GM12801 (cell line): ENCODE data around the gene TICAM2.

Experiments used
- TF ChIP-seq, protein P1 (sequence below): IDR thresholded peaks from one replicate; pipeline ENCODE4 v1.5.1; 2011; ENCODE audit warnings: control low read depth; ENCODE audit not compliant: insufficient read length; ENCODE audit errors: extremely low read depth

TICAM2 gene

DNA sequence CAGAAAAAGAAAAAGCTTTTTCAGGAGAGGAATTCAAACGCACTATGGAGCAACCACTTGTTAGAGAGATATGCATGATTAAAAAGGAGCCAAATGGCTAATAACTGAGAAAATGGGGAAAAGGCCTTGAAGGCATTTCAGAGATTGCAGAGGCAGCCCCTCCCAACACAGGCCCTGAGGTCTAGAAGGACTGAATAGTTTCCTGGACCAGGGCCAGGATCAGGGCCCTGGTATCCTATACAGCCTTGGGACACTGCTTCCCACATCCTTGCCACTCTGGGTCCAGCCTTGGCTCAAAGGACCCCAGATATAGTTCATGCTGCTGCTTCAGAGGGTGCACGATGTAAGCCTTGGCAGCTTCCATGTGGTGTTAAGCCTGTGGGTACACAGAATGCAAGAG is 37.0 kb downstream of the TICAM2 start:
- TF ChIP-seq, protein P1, sequence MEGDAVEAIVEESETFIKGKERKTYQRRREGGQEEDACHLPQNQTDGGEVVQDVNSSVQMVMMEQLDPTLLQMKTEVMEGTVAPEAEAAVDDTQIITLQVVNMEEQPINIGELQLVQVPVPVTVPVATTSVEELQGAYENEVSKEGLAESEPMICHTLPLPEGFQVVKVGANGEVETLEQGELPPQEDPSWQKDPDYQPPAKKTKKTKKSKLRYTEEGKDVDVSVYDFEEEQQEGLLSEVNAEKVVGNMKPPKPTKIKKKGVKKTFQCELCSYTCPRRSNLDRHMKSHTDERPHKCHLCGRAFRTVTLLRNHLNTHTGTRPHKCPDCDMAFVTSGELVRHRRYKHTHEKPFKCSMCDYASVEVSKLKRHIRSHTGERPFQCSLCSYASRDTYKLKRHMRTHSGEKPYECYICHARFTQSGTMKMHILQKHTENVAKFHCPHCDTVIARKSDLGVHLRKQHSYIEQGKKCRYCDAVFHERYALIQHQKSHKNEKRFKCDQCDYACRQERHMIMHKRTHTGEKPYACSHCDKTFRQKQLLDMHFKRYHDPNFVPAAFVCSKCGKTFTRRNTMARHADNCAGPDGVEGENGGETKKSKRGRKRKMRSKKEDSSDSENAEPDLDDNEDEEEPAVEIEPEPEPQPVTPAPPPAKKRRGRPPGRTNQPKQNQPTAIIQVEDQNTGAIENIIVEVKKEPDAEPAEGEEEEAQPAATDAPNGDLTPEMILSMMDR = no peak

DNA sequence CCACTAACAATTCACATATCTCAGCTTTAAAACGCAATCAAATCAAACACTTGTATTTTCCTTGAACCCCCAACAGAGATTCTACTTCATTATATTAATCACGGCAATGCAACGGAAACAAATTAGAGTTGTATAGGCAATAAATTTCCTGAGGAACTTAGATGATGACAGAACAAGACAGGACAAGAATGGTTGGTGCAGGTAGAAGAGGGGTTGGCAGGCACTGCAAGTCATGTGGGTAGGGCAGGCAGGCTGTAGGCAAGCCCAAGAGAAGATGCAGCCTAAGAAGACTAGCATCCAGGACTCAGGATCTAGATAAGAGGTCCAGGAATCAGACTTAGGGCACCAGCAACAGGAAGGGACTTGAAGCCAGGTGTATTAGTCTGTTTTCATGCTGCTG is 41.1 kb downstream of the TICAM2 start:
- TF ChIP-seq, protein P1 = no peak

DNA sequence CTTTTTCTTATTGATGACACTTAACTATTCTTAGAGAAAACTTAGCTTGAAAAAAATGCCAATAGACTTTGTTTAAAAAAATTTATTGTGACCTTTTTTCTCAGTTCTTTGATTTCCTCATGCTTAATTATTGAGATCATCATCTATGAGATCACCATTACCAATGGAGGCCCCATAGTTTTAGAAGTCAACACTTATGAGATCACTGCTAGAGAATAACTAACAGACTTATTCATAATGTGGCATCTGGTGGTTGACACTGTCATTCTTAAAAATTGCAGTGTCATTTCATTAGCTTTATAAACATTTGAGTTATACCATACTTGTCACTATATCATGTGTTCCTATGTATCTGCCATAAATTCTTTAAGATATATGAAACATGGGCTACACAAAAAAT is 42.8 kb downstream of the TICAM2 start:
- TF ChIP-seq, protein P1 = no peak

DNA sequence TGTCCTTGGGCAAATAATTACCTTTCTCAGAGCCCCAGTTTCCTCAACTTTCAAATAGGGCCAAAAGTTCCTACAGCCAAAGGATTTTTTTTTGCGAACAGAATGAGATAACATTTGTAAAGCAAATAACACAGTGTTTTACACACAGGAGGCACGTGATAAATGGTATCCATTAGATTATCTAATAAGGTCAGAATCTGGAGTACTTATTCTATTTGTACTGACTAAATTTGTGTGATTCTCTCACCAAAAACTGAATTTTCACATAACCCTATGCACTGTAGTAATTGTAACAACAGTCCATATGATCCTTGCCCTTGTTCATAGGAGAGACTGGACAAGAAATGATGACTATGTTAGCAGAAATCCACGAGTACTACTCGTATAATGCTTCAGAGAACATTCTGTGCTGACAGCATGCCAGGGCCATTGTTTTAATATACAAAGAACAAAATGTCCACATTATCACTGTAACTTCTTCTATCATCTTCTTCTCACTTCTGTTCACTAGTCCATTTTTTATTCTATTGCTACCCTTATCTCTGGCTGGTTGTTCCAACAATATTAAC is 43.8 kb downstream of the TICAM2 start:
- TF ChIP-seq, protein P1 = no peak

GRCh38 chr5:115557667-115558387 is 44.5 kb downstream of the TICAM2 start:
- TF ChIP-seq, protein P1 = no peak

DNA sequence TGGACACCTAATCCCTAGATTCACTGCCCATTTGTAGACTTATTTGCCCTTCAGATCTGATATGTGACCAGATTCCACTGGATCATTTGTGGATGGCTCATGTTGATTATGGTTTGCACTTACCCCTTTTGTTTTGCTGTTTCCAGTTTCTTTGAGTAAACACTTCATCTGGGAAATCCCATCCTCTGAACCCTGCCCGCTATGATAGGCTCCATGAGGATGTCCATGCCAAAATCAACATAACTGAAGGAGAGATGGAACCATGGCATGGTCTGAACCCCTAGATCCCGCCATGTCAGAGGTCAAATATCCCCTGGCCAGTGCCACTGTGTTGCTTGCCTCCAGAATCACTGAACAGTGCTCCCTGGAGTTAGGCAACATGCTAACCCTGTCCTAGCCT is 46.0 kb downstream of the TICAM2 start:
- TF ChIP-seq, protein P1 = no peak

- TF ChIP-seq, protein P1 = no peak
Observed at GRCh38 chr5:115555084-115555633, 47.1 kb downstream of the TICAM2 start.
